NT2/D1 (cell line): Measurements from ENCODE around the gene DCPS.
"Not testable (repeated sequence)": the region's sequence is repeated elsewhere in the genome, so short reads cannot be mapped to it uniquely, and the experiment has no call there.

ENCODE experiments used
- DNase-seq: peaks from one replicate; pipeline ENCODE4 v3.0.0-alpha.2; 2011; ENCODE audit warnings: low read depth, low spot score
- H3K27me3 ChIP-seq: 2 replicates; pipeline ENCODE4 v1.6.0; 2011; ENCODE audit warnings: mild to moderate bottlenecking; ENCODE audit not compliant: insufficient read length, insufficient read depth
- H3K36me3 ChIP-seq: 2 replicates; pipeline ENCODE4 v1.6.1; 2011; ENCODE audit warnings: mild to moderate bottlenecking, low read length, mixed read lengths; ENCODE audit not compliant: insufficient read depth, insufficient read length
- H3K4me1 ChIP-seq: 2 replicates; pipeline ENCODE4 v1.5.1; 2011; ENCODE audit not compliant: insufficient read depth, insufficient read length
- H3K4me3 ChIP-seq: 2 replicates; pipeline ENCODE4 v1.5.1; 2011; ENCODE audit warnings: low read depth; ENCODE audit not compliant: insufficient read length
- H3K9ac ChIP-seq: 2 replicates; pipeline ENCODE4 v1.6.0; 2011; ENCODE audit warnings: low read depth; ENCODE audit not compliant: insufficient read length
- H3K9me3 ChIP-seq: 2 replicates; pipeline ENCODE4 v1.5.1; 2011; ENCODE audit warnings: mild to moderate bottlenecking, low read length; ENCODE audit not compliant: insufficient read depth
- SUZ12 ChIP-seq: IDR thresholded peaks from 2 replicates; pipeline ENCODE4 v1.6.1; 2011; ENCODE audit not compliant: insufficient read length, insufficient read depth; ENCODE audit errors: extremely low read depth
- YY1 ChIP-seq: IDR thresholded peaks from 2 replicates; pipeline ENCODE4 v1.6.1; 2011; ENCODE audit not compliant: insufficient read length, insufficient read depth
- ZNF274 ChIP-seq: IDR thresholded peaks from 2 replicates; pipeline ENCODE4 v1.6.1; 2011; ENCODE audit warnings: mild to moderate bottlenecking, low read depth, low read length

Gene DCPS

DNA sequence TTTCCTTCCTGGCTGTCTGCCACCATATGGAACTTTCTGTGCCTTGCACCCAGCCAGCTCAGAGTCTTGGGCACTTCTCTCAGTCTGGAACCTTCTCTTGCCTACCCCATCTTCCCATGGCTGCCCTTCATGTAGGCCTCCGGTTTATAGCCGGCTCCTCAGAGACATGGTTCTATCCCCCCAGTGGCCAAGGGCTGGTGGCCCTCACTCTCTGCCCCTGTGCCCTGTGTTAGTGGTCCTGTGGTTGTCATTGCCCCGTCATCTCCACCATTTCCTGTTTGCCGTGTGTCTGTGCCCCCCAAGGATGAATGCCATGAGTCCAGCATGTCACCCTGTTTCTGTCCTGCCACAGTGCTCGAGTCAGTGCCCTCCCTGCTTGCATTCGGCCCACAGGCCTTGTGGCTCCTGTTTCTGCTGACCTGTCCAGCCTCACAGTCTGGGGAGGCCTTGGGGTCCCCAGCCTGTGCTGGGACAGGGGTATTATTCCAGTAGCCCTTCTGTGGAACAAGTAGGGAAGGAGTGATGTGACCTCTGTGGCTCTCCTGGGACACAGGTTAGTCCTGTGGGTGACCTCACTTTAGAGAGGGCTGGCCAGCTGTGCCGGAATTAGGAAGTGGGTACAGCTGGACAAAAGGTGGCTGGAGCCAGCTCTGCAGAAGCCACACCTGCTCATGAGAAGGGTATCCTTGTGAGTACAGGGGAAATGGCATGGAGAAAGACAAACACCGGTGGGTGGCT lies 82.3 kb downstream of the DCPS start:
- H3K4me1 ChIP-seq, result peaks cover 6% of the 10 kb centered on the region
- H3K4me3 ChIP-seq, result no peak overlapping the region
- DNase-seq, result no peak
- H3K9me3 ChIP-seq, result no peaks in the 10 kb centered on the region
- no peak overlapping the region for H3K9ac ChIP-seq
- no peaks in the 10 kb centered on the region for H3K27me3 ChIP-seq
- TF ChIP-seq SUZ12, result no peak
- TF ChIP-seq YY1, result no peak
- no peak for TF ChIP-seq ZNF274
- H3K36me3 ChIP-seq, result no peaks in the 10 kb centered on the region

DNA sequence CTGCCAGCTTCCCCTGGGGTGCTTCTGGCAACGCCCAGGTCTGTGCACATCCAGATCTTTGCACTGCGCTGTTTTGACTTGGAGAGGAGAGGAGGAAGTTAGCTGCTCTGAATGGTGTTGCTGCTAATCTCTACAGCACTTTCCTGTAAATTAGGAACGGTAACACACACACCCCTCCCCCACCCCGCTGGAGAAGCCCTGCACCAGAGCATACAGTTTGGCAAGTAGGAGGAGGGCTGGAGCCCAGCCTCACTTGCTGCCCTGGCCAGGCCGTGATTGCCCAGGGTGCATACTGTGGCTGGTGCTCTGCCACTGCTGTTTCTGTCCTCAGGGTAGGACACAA lies 82.8 kb downstream of the DCPS start:
- not testable (repeated sequence) for H3K36me3 ChIP-seq, H3K9ac ChIP-seq, DNase-seq, H3K4me1 ChIP-seq, H3K9me3 ChIP-seq, H3K27me3 ChIP-seq, H3K4me3 ChIP-seq

DNA sequence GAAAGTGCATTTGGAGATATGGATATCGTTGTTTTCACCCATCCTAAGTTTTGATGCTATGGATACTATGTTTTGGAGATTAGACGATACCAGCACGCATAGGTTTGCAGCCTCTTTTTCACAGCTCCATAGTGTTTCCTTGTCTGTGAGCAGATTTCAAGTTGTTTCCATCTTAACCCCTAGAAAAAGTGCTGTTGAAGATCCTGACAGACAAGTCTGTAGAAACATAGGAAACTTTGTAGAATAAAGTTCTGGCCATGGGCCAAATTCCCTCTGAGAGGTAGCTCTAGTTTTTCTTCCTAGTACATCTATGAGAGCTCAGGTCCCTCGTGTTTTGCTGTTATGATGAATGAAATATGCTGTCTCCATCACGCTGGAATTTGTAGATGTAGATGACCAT lies 84.0 kb downstream of the DCPS start:
- DNase-seq, result no peak
- no peak overlapping the region for H3K9ac ChIP-seq

DNA sequence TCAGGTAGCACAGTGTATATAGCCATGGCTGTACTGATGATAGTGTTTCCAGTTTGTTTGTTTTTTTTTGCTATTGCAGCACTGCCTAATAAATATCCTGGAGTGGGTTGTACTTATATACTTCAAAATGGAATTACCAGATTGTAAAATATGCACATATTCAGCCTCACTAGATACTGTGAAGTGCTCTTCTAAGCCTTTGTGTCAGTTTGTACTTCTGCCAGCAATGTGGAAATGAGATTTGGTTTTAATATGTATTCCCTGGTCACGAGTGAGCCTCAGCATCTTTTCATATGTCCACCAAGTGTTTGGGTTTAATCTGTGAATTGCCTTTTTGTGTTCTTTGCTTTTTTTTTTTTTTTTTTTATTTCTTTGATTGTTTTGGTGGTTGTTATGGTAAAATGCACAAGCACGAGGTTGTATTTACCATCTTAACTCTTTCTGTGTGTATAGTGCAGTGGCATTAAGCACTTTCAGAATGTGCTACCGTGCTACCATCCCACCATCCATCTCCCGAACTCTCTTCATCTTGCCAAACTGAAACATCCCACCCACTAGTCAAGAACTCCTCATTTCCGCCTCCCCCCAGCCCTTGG lies 86.5 kb downstream of the DCPS start:
- H3K27me3 ChIP-seq, result no peaks in the 10 kb centered on the region
- no peaks in the 10 kb centered on the region for H3K9me3 ChIP-seq
- no peak overlapping the region for H3K9ac ChIP-seq
- no peak overlapping the region for H3K4me3 ChIP-seq
- no peak for TF ChIP-seq ZNF274
- no peak for TF ChIP-seq SUZ12
- no peak for TF ChIP-seq YY1
- no peak for DNase-seq
- H3K36me3 ChIP-seq, result no peaks in the 10 kb centered on the region
- H3K4me1 ChIP-seq, result peaks cover 12% of the 10 kb centered on the region

More for the DNA sequence above, 84.0 kb downstream of the DCPS start:
- no peaks in the 10 kb centered on the region for H3K9me3 ChIP-seq
- H3K4me1 ChIP-seq, result peaks cover 8% of the 10 kb centered on the region
- TF ChIP-seq ZNF274, result no peak
- H3K4me3 ChIP-seq, result no peak overlapping the region
- no peaks in the 10 kb centered on the region for H3K27me3 ChIP-seq
- H3K36me3 ChIP-seq, result no peaks in the 10 kb centered on the region

DNA sequence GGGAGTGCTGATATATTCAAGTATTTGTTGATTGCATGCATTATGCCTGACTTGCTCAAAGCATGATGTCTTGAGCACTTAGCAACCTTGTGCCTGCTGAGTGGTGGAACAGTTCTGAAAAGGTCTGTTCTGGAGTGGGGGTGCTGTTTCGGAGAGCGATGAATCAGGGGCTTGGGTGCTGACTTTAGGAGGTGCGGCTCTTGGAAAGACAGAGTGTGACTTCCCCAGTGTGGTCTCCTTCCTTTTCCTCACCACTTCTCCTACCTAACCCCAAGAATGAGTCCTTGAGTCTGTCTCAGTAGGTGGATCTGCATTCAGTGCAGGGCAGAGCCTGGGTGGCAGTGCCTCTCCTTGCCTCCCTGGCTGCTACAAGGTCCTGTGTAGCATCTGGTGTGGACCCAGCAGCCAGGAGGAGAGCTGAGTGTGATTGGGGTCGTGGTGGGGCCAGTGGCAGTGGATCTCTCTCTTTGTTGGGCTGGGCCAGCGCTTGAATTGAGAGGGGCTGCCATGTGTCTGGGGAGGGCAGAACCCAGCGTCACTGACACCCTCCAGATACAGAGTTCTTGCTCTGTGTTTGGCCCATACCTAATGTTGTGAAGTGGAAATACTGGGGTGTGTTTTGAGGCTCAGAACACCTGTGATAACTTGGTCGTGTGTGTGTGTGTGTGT lies 87.6 kb downstream of the DCPS start:
- H3K4me1 ChIP-seq, result peaks cover 12% of the 10 kb centered on the region
- no peaks in the 10 kb centered on the region for H3K27me3 ChIP-seq
- no peak for TF ChIP-seq SUZ12
- TF ChIP-seq ZNF274, result no peak
- H3K9ac ChIP-seq, result no peak overlapping the region
- H3K4me3 ChIP-seq, result no peak overlapping the region
- no peaks in the 10 kb centered on the region for H3K9me3 ChIP-seq
- H3K36me3 ChIP-seq, result no peaks in the 10 kb centered on the region
- no peak for DNase-seq

DNA sequence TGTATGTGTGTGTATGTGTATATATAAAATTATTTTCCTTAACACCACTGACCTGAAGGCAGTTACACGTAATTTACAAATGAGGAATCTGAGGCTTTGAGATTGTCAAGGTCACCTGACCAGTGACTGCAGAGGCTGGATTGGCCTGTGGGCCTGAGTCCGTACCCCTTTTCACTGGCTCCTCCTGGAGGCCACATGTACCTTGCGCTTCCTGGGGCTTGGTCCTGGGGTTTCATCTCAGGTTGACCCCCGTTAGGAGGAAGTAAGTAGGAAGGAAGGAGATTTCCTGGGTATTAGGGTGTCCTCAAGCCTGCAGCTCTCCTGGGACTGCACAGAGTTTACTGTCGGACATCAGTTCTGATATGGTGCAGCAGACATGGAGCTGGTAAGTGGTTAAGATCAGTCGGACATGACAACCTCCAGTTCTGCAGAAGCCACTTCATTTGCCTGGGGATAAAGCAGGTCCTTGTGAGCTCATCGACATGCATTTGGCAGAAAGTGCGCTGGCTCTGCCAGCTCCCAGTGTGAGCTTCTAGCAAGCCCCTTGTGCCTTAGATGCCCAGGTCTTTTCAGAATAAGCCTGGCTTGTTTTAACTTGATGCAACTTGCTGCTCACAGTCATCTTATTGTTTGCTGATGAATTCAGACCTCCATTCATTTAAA lies 88.2 kb downstream of the DCPS start:
- Histone ChIP-seq H3K4me3 (no peak overlapping the region), H3K9me3 (no peaks in the 10 kb centered on the region), H3K27me3 (no peaks in the 10 kb centered on the region), H3K9ac (no peak overlapping the region), H3K36me3 (no peaks in the 10 kb centered on the region), H3K4me1 (peaks cover 6% of the 10 kb centered on the region)
- TF ChIP-seq SUZ12, result no peak
- no peak for TF ChIP-seq ZNF274
- TF ChIP-seq YY1, result no peak
- no peak for DNase-seq

DNA sequence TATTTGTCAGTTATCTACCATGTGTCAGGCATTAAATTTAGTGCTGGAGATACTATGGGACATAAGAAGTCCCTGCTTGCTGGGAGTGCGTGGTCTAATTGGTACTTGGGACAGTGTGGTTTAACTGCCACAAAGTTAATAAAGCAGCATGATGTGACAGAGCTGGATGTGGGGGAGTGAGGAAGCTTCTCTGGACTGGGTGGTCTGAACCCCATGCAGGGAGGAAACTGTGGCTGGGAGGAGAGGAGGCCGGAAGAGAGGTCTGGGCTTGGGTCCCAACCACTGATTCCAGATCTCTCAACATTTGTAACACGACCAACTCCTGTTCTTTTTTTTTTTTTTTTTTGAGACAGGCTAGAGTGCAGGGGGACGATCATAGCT lies 88.8 kb downstream of the DCPS start:
- no peaks in the 10 kb centered on the region for H3K9me3 ChIP-seq
- H3K4me1 ChIP-seq, result peaks cover 6% of the 10 kb centered on the region
- H3K27me3 ChIP-seq, result no peaks in the 10 kb centered on the region
- no peak overlapping the region for H3K9ac ChIP-seq
- no peak for DNase-seq
- no peaks in the 10 kb centered on the region for H3K36me3 ChIP-seq
- no peak for TF ChIP-seq SUZ12
- no peak for TF ChIP-seq ZNF274
- TF ChIP-seq YY1, result no peak
- no peak overlapping the region for H3K4me3 ChIP-seq
